ENCODE measurements around the gene OCIAD2. TPM values are rescaled to one million over a fixed set of nuclear protein-coding genes. Genes with fewer than 3 reads are reported as not detected.

Gene OCIAD2
- total and polyA plus RNA-seq, 2 donors (not counting 1 experiment from before 2014, with no cell fraction given): 20.3 to 34.0 TPM

DNA sequence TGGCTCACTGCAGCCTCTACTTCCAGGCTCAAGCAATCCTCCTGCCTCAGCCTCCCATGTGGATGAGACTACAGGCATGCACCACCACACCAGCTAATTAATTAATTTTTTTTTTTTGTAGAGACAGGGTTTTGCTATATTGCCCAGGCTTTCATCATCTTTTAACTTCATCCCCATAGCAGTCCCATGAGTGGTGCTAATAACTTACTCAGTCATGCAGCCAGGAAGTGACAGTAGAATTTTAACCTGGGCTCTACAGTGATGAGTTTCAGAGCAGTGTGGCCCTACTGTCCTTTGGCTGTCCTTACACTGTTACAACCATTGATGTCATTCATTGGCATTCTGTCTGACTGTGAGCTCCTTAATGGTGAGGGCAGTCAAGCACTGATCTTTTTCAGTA is 3.9 kb upstream of the OCIAD2 start:
- TF ChIP-seq, protein P1, sequence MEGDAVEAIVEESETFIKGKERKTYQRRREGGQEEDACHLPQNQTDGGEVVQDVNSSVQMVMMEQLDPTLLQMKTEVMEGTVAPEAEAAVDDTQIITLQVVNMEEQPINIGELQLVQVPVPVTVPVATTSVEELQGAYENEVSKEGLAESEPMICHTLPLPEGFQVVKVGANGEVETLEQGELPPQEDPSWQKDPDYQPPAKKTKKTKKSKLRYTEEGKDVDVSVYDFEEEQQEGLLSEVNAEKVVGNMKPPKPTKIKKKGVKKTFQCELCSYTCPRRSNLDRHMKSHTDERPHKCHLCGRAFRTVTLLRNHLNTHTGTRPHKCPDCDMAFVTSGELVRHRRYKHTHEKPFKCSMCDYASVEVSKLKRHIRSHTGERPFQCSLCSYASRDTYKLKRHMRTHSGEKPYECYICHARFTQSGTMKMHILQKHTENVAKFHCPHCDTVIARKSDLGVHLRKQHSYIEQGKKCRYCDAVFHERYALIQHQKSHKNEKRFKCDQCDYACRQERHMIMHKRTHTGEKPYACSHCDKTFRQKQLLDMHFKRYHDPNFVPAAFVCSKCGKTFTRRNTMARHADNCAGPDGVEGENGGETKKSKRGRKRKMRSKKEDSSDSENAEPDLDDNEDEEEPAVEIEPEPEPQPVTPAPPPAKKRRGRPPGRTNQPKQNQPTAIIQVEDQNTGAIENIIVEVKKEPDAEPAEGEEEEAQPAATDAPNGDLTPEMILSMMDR (conservative IDR thresholded peaks at IDR 0.05 in 1 of 2, IDR thresholded peaks at IDR 0.05 in 1 of 2; ENCODE audit: low read depth in 1 of 2, low read length in 2 of 2): no peak
- no peak for TF ChIP-seq EZH2 (IDR thresholded peaks at IDR 0.05; ENCODE audit: low read length, missing control alignments)
- peak in 1 of 2 donors; percentile 36 for DNase-seq (ENCODE audit: low read depth in 2 of 2)
- Histone ChIP-seq H4K20me1 (ENCODE audit: control insufficient read depth, extremely low read depth, insufficient read depth, low read length) (no peaks in the 10 kb centered on the region), H3K9ac (ENCODE audit: insufficient read depth, low read length) (no peak overlapping the region), H3K9me3 (ENCODE audit: control insufficient read depth, insufficient read depth, low read depth, low read length) (no peaks in the 10 kb centered on the region), H3K27me3 (ENCODE audit: control insufficient read depth, insufficient read depth, low read length) (no peaks in the 10 kb centered on the region), H3K27ac (ENCODE audit: insufficient read depth, low read length) (no peak overlapping the region), H3K79me2 (ENCODE audit: control insufficient read depth, insufficient read depth, low read length) (no peaks in the 10 kb centered on the region), H2AFZ (ENCODE audit: low read length) (no peak overlapping the region), H3K36me3 (ENCODE audit: control insufficient read depth, insufficient read depth, low read length) (no peaks in the 10 kb centered on the region), H3K4me3 (replicated peaks in 1 of 4; ENCODE audit: control extremely low read depth in 1 of 4, insufficient read depth in 1 of 4, low read depth in 3 of 4, low read length in 4 of 4) (no peak overlapping the region), H3K4me1 (ENCODE audit: control insufficient read depth, extremely low read depth, insufficient read depth, low read length) (peaks cover 5% of the 10 kb centered on the region), H3K4me2 (ENCODE audit: extremely low read depth, insufficient read depth, low read length) (no peak overlapping the region)

DNA sequence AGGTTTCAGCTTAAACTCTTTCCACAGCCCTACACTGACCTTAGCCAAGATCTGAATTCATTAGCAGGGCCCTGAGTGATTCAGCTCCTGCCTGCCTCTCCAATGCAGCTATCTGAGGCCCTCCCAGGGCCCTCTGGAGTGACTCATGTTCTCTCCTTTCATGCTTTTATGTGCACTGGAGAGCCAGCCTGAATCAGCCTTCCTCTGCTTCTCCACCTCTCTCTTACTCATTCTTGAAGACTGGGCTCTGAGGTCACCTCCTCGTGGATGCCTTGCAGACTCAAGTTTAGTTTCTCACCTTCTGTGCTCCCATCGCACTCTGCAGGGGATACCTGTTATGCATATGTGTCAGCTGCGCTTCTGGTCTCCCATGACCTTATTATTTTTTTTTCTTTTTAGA is 3.1 kb upstream of the OCIAD2 start:
- no peaks in the 10 kb centered on the region for H3K79me2 ChIP-seq (ENCODE audit: control insufficient read depth, insufficient read depth, low read length)
- H3K4me1 ChIP-seq (ENCODE audit: control insufficient read depth, extremely low read depth, insufficient read depth, low read length): peaks cover 5% of the 10 kb centered on the region
- H3K9ac ChIP-seq (ENCODE audit: insufficient read depth, low read length): no peak overlapping the region
- H3K4me3 ChIP-seq (replicated peaks in 1 of 4; ENCODE audit: control extremely low read depth in 1 of 4, insufficient read depth in 1 of 4, low read depth in 3 of 4, low read length in 4 of 4): no peak overlapping the region
- no peaks in the 10 kb centered on the region for H3K36me3 ChIP-seq (ENCODE audit: control insufficient read depth, insufficient read depth, low read length)
- peak; percentile 95 to 99 for DNase-seq (ENCODE audit: low read depth in 2 of 2)
- no peak overlapping the region for H2AFZ ChIP-seq (ENCODE audit: low read length)
- no peaks in the 10 kb centered on the region for H4K20me1 ChIP-seq (ENCODE audit: control insufficient read depth, extremely low read depth, insufficient read depth, low read length)
- H3K9me3 ChIP-seq (ENCODE audit: control insufficient read depth, insufficient read depth, low read depth, low read length): no peaks in the 10 kb centered on the region
- no peak overlapping the region for H3K27ac ChIP-seq (ENCODE audit: insufficient read depth, low read length)
- H3K27me3 ChIP-seq (ENCODE audit: control insufficient read depth, insufficient read depth, low read length): no peaks in the 10 kb centered on the region
- TF ChIP-seq, protein P1 (conservative IDR thresholded peaks at IDR 0.05 in 1 of 2, IDR thresholded peaks at IDR 0.05 in 1 of 2; ENCODE audit: low read depth in 1 of 2, low read length in 2 of 2): no peak
- TF ChIP-seq EZH2 (IDR thresholded peaks at IDR 0.05; ENCODE audit: low read length, missing control alignments): no peak
- peak overlapping the region; percentile 3 for H3K4me2 ChIP-seq (ENCODE audit: extremely low read depth, insufficient read depth, low read length)

DNA sequence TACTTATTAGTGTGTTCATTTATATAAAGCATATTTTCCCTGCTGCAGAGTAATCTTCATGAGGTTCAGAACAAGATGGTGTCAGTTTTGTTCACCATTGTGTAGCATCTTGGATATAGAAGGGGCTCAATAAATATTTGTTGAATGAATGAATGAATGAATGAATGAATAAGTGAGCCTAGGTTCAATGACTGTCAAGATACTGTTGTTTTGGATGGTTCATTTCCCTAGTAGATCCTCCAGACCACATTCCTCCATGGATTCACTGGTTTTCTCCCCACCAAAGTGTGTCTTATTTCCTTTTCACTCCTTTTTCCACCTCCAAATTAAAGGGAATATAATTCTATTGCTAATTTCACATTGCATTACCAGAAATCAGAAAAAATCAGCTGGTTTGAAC is 2.1 kb upstream of the OCIAD2 start:
- H3K27ac ChIP-seq (ENCODE audit: insufficient read depth, low read length): no peak overlapping the region
- TF ChIP-seq, protein P1 (conservative IDR thresholded peaks at IDR 0.05 in 1 of 2, IDR thresholded peaks at IDR 0.05 in 1 of 2; ENCODE audit: low read depth in 1 of 2, low read length in 2 of 2): no peak
- TF ChIP-seq EZH2 (IDR thresholded peaks at IDR 0.05; ENCODE audit: low read length, missing control alignments): no peak

More for the DNA sequence above, 2.1 kb upstream of the OCIAD2 start:
- H4K20me1 ChIP-seq (ENCODE audit: control insufficient read depth, extremely low read depth, insufficient read depth, low read length): no peaks in the 10 kb centered on the region
- no peaks in the 10 kb centered on the region for H3K9me3 ChIP-seq (ENCODE audit: control insufficient read depth, insufficient read depth, low read depth, low read length)
- H3K4me2 ChIP-seq (ENCODE audit: extremely low read depth, insufficient read depth, low read length): no peak overlapping the region
- DNase-seq (ENCODE audit: low read depth in 2 of 2): no peak
- H3K9ac ChIP-seq (ENCODE audit: insufficient read depth, low read length): no peak overlapping the region
- no peaks in the 10 kb centered on the region for H3K27me3 ChIP-seq (ENCODE audit: control insufficient read depth, insufficient read depth, low read length)
- no peak overlapping the region for H3K4me3 ChIP-seq (replicated peaks in 1 of 4; ENCODE audit: control extremely low read depth in 1 of 4, insufficient read depth in 1 of 4, low read depth in 3 of 4, low read length in 4 of 4)
- peaks cover 5% of the 10 kb centered on the region for H3K4me1 ChIP-seq (ENCODE audit: control insufficient read depth, extremely low read depth, insufficient read depth, low read length)
- no peaks in the 10 kb centered on the region for H3K79me2 ChIP-seq (ENCODE audit: control insufficient read depth, insufficient read depth, low read length)
- H3K36me3 ChIP-seq (ENCODE audit: control insufficient read depth, insufficient read depth, low read length): no peaks in the 10 kb centered on the region
- no peak overlapping the region for H2AFZ ChIP-seq (ENCODE audit: low read length)

Measured in fibroblast of lung (primary cell).